ENCODE data around the gene ZAP70.

ZAP70 gene

GRCh38 chr2:97734061-97735051, 21.0 kb downstream of the ZAP70 start:
- no peak for DNase-seq (ENCODE audit: low spot score)

- no peak for DNase-seq (ENCODE audit: low spot score)
Measured at GRCh38 chr2:97735161-97735561, 21.8 kb downstream of the ZAP70 start.

GRCh38 chr2:97736185-97736584, 22.8 kb downstream of the ZAP70 start:
- no peak for DNase-seq (ENCODE audit: low spot score)

- no peak for DNase-seq (ENCODE audit: low spot score)
Measured at GRCh38 chr2:97736608-97737330, 23.4 kb downstream of the ZAP70 start.

- DNase-seq (ENCODE audit: low spot score): no peak
Measured at GRCh38 chr2:97737421-97738178, 24.2 kb downstream of the ZAP70 start.

GRCh38 chr2:97738179-97739019, 25.0 kb downstream of the ZAP70 start:
- no peak for DNase-seq (ENCODE audit: low spot score)

GRCh38 chr2:97739020-97739892, 25.9 kb downstream of the ZAP70 start:
- no peak for DNase-seq (ENCODE audit: low spot score)

- DNase-seq (ENCODE audit: low spot score): no peak
Measured at GRCh38 chr2:97739893-97740245, 26.5 kb downstream of the ZAP70 start.

- peak; percentile 35 for DNase-seq (ENCODE audit: low spot score)
Measured at GRCh38 chr2:97740590-97741182, 27.3 kb downstream of the ZAP70 start.

GRCh38 chr2:97741251-97741650, 27.9 kb downstream of the ZAP70 start:
- DNase-seq (ENCODE audit: low spot score): no peak

GRCh38 chr2:97741686-97742085, 28.3 kb downstream of the ZAP70 start:
- DNase-seq (ENCODE audit: low spot score): no peak

GRCh38 chr2:97742381-97742847, 29.0 kb downstream of the ZAP70 start:
- DNase-seq (ENCODE audit: low spot score): peak; percentile 51

GRCh38 chr2:97743913-97744312, 30.5 kb downstream of the ZAP70 start:
- no peak for DNase-seq (ENCODE audit: low spot score)

- peak; percentile 64 for DNase-seq (ENCODE audit: low spot score)
Measured at GRCh38 chr2:97745474-97746174, 32.2 kb downstream of the ZAP70 start.

GRCh38 chr2:97747285-97747684, 33.9 kb downstream of the ZAP70 start:
- peak; percentile 20 for DNase-seq (ENCODE audit: low spot score)

GRCh38 chr2:97747716-97748115, 34.3 kb downstream of the ZAP70 start:
- DNase-seq (ENCODE audit: low spot score): no peak

- DNase-seq (ENCODE audit: low spot score): no peak
Measured at GRCh38 chr2:97749581-97749980, 36.2 kb downstream of the ZAP70 start.

- no peak for DNase-seq (ENCODE audit: low spot score)
Measured at GRCh38 chr2:97750017-97750416, 36.6 kb downstream of the ZAP70 start.

GRCh38 chr2:97751752-97752151, 38.4 kb downstream of the ZAP70 start:
- DNase-seq (ENCODE audit: low spot score): no peak
